Measurements from ENCODE around the gene SLC49A4. TPM values are rescaled to one million over a fixed set of nuclear protein-coding genes. Genes with fewer than 3 reads are reported as not detected.

The SLC49A4 gene
- total and polyA plus RNA-seq, 12 donors = 2.2 to 40.8 (median 17.5) TPM

DNA sequence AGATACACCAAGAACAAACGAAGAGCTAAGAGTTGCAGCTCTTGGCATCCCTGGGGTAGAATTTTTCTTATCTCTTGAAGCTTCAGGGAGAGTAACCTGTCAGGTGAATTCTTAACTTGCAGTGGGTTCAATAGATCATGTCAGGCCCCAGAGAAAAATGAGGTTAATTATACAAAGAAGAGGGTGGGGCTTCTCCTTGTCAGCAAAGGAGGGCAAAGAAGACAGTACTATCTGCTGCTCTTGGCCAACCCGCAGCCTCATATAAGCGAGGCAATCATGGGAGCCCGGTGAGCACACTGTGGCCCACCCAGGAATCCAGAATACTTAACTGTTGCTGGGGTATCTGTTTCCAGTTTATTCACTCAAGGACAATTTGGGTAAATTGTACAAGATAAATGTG, 122.5 kb downstream of the SLC49A4 start:
- peaks cover 5 to 6% of the 10 kb centered on the region in 2 donors for H3K4me1 ChIP-seq (replicated peaks in 1 of 2)
- H3K27me3 ChIP-seq = peaks cover 23% of the 10 kb centered on the region
- no peak for TF ChIP-seq POLR2A (IDR thresholded peaks at IDR 0.05)
- TF ChIP-seq, protein P1, sequence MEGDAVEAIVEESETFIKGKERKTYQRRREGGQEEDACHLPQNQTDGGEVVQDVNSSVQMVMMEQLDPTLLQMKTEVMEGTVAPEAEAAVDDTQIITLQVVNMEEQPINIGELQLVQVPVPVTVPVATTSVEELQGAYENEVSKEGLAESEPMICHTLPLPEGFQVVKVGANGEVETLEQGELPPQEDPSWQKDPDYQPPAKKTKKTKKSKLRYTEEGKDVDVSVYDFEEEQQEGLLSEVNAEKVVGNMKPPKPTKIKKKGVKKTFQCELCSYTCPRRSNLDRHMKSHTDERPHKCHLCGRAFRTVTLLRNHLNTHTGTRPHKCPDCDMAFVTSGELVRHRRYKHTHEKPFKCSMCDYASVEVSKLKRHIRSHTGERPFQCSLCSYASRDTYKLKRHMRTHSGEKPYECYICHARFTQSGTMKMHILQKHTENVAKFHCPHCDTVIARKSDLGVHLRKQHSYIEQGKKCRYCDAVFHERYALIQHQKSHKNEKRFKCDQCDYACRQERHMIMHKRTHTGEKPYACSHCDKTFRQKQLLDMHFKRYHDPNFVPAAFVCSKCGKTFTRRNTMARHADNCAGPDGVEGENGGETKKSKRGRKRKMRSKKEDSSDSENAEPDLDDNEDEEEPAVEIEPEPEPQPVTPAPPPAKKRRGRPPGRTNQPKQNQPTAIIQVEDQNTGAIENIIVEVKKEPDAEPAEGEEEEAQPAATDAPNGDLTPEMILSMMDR (IDR thresholded peaks at IDR 0.05) = no peak
- intact Hi-C loops (cut with DNase I) = no loop called here
- no peaks in the 10 kb centered on the region for H3K9me3 ChIP-seq (replicated peaks in 1 of 3)
- H3K27ac ChIP-seq = no peak overlapping the region
- H3K36me3 ChIP-seq (replicated peaks in 1 of 2) = no peaks in the 10 kb centered on the region
- no peak overlapping the region for H3K4me3 ChIP-seq
- no peak for DNase-seq
- WGBS, 4 donors = 84 to 90% (median 88%) methylated on average over 4 of the region's 4 CpGs

DNA sequence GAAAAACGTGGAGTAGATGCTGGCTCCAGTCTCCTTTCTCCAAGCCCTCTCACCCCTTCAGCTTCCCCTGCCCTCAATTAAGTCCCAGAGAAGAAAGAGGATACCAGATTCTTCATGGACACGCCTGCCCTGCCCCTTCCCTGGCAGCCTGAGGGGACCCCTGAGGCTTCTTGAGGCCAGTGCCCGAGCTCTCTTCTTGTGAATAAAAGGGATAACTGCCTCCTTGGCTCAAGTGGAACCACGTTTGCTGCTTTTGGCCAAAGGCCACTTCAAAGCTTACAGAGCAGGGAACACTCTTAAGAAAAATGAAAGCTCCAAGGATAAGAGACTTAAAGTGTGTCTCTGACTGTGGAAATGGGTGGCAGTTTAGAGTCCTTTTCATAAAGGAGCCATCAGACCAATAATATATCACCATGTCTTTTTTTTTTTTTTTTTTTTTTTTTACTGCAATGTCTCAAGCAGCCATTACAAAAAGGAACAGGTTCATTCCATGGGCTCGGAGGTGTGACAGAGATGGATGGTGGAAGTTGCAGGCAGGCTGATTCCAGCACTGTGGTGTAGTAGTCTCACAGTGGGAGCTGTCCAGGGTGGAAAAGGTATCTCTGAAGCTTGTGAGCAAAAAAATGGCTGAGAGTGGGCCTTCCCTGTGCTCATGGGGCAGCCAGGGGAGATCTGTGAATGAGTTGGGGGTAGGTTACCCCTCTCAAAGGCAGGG, 123.9 kb downstream of the SLC49A4 start:
- 46 to 56% (median 55%) methylated on average over 5 of the region's 5 CpGs for WGBS, 4 donors
- no peak for DNase-seq
- H3K36me3 ChIP-seq (replicated peaks in 1 of 2) = no peaks in the 10 kb centered on the region
- intact Hi-C loops (cut with DNase I) = no loop called here
- H3K9me3 ChIP-seq (replicated peaks in 1 of 3) = no peaks in the 10 kb centered on the region
- H3K27me3 ChIP-seq = peaks cover 12% of the 10 kb centered on the region
- no peak overlapping the region for H3K27ac ChIP-seq
- no peak overlapping the region for H3K4me3 ChIP-seq
- peaks cover 5 to 6% of the 10 kb centered on the region in 2 donors for H3K4me1 ChIP-seq (replicated peaks in 1 of 2)
- TF ChIP-seq, protein P1 (IDR thresholded peaks at IDR 0.05) = no peak
- no peak for TF ChIP-seq POLR2A (IDR thresholded peaks at IDR 0.05)

DNA sequence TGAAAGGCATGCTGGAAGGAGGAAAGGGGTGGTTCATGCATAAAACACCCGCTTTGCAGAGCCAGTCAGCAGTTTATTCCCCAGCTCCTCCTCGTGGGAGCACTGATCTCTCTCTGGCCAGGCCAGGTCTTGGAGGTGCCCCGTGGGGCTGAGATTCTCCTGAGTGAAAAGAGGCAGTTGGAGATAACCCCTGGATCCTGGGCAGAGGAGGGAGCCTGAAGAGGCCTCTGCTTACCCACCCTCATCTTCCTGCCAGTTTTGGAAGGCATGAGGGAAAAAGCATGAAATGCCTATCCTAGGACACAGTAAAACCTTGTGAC, 124.4 kb downstream of the SLC49A4 start:
- Histone ChIP-seq H3K4me3 (no peak overlapping the region), H3K27me3 (peaks cover 12% of the 10 kb centered on the region), H3K36me3 (replicated peaks in 1 of 2) (no peaks in the 10 kb centered on the region), H3K9me3 (replicated peaks in 1 of 3) (no peaks in the 10 kb centered on the region), H3K27ac (no peak overlapping the region), H3K4me1 (replicated peaks in 1 of 2) (peaks cover 5 to 6% of the 10 kb centered on the region in 2 donors)
- WGBS, 4 donors = 74 to 89% (median 81%) methylated on average over 3 of the region's 3 CpGs
- intact Hi-C loops (cut with DNase I) = no loop called here
- DNase-seq = no peak
- TF ChIP-seq, protein P1 (IDR thresholded peaks at IDR 0.05) = no peak
- TF ChIP-seq POLR2A (IDR thresholded peaks at IDR 0.05) = no peak

DNA sequence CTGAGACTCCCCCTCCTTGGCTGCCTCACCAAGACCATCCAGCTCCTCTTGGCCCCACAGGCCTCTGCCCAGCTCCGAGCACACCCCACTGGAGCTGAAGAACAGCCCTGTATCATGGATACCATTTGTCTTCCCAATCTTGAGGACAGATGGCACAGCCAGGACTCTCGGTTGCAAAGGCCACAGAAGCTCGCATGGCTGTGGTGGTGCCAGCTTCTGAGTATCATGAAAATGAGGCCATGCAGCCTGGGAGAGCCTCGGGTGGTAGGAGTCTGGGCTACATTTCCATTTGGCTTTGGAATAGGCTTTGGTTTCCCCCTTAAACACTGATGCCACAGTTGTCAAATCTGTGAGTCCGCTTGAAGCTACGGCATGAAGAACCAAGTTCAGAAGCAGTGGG, 126.1 kb downstream of the SLC49A4 start:
- no peak for TF ChIP-seq POLR2A (IDR thresholded peaks at IDR 0.05)
- TF ChIP-seq, protein P1 (IDR thresholded peaks at IDR 0.05) = no peak
- H3K27me3 ChIP-seq = peaks cover 12% of the 10 kb centered on the region
- no peaks in the 10 kb centered on the region for H3K36me3 ChIP-seq (replicated peaks in 1 of 2)
- H3K4me3 ChIP-seq = no peak overlapping the region
- intact Hi-C loops (cut with DNase I) = no loop called here
- peaks cover 5 to 6% of the 10 kb centered on the region in 2 donors for H3K4me1 ChIP-seq (replicated peaks in 1 of 2)
- H3K27ac ChIP-seq = no peak overlapping the region
- 67 to 88% (median 74%) methylated on average over 3 to 6 of the region's 6 CpGs for WGBS, 4 donors
- H3K9me3 ChIP-seq (replicated peaks in 1 of 3) = no peaks in the 10 kb centered on the region
- no peak for DNase-seq

Measured in adrenal gland (tissue), 12 donors.